BJ (cell line): ENCODE data around the gene SNX32. TPM values are rescaled to one million over a fixed set of nuclear protein-coding genes. Genes with fewer than 3 reads are reported as not detected.

Experiments
- CTCF ChIA-PET: fragments of 350-600 bp; formaldehyde crosslinking; extraction: SDS; loops from one replicate; lab custom pipeline; 2021; ENCODE audit warnings: antibody characterized with exemption, inconsistent platforms; lab: Yijun Ruan, JAX
- POLR2A ChIA-PET: fragments of 300-600 bp; sonication (Branson Sonifier 250); formaldehyde crosslinking; extraction: SDS; loops from one replicate; lab custom pipeline; 2021; ENCODE audit warnings: antibody characterized with exemption; lab: Charles Lee
- DNase-seq: peaks from one replicate; pipeline ENCODE4 v3.0.0-alpha.2; 2011; ENCODE audit warnings: low read depth
- H3K27me3 ChIP-seq: 2 replicates; pipeline ENCODE4 v1.6.0; 2011; ENCODE audit warnings: low read length; ENCODE audit not compliant: control insufficient read depth, insufficient read depth
- H3K36me3 ChIP-seq: 2 replicates; pipeline ENCODE4 v1.5.1; 2011; ENCODE audit warnings: low read length; ENCODE audit not compliant: control insufficient read depth, insufficient read depth
- H3K4me3 ChIP-seq: 2 replicates; pipeline ENCODE4 v1.5.1; 2011; ENCODE audit warnings: low read depth, mild to moderate bottlenecking, control low read depth, low read length
- CTCF ChIP-seq: IDR thresholded peaks from 2 replicates; pipeline ENCODE4 v1.5.1; 2011; ENCODE audit warnings: low read depth, mild to moderate bottlenecking, control low read depth, inconsistent platforms, low read length, moderate library complexity; ENCODE audit not compliant: insufficient read depth
- polyA plus RNA-seq: library from polyadenylated mRNA; depleted of rRNA; stranded (reverse); fragments of >200 nt; gene quantifications from 2 replicates; pipeline ENCODE4 v1.2.3, GENCODE V29; 2011

The SNX32 gene
- polyA plus RNA-seq, 1 experiment, result 0.13 TPM

GRCh38 chr11:65864706-65865471, 31.1 kb downstream of the SNX32 start:
- H3K4me3 ChIP-seq, result no peak overlapping the region
- no peaks in the 10 kb centered on the region for H3K27me3 ChIP-seq
- CTCF ChIA-PET, result no interaction called here
- TF ChIP-seq CTCF, result no peak
- POLR2A ChIA-PET, result no interaction called here
- peaks cover 52% of the 10 kb centered on the region for H3K36me3 ChIP-seq
- DNase-seq, result no peak

GRCh38 chr11:65865550-65866172, 31.9 kb downstream of the SNX32 start:
- Histone ChIP-seq H3K36me3 (peaks cover 55% of the 10 kb centered on the region), H3K4me3 (no peak overlapping the region), H3K27me3 (no peaks in the 10 kb centered on the region)
- no peak for DNase-seq
- CTCF ChIA-PET, result interaction anchor here (0.9 to 1.6 kb wide), 3 partner anchors 19 to 146 kb away, joined by 3 to 8 read pairs (median 4); partner anchors contain the start of gene FIBP
- POLR2A ChIA-PET, result interaction anchor here (0.6 kb wide), 1 partner anchor 9 kb away, joined by 4 read pairs; no protein-coding TSS in a partner anchor
- TF ChIP-seq CTCF, result no peak

DNA sequence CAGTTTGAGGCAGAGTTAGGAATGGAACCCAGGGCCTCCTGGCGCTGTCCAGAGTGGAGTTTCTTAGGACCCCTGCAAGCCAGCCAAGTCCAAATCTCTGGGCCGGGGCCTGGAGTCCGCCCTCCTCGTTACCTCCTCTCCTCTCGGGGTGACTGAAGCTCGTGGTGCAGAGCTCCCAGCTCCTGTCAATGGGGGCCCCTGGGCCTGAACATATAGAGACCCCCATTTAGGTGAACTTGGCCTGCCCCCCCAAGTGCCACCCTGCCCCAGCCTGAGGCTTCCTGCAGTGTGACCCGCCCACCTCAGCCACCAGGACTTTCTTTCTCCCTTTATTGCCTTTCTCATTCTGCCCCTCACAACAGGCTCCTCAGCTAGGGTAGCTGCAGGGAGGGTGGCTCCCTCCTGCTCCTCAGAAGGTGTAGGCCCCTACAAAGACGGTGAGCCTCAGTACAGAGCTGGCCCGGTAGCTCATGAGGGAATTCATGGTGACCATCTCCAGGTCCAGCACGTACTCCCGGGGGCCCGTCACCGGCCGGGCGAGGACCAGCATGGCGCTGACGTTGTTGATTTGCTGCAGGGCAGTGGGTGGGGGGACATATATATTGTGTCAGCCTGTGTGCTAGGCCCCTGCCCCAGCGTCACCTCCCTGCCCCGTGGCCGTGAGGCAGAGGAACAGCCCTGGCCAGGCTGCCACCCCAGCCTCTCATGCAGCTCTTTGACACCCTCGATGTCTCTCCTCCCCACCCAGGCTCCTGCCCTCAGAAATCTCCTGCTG, 32.9 kb downstream of the SNX32 start:
- Histone ChIP-seq H3K36me3 (peaks cover 58% of the 10 kb centered on the region), H3K27me3 (no peaks in the 10 kb centered on the region), H3K4me3 (no peak overlapping the region)
- no peak for DNase-seq
- ChIA-PET POLR2A (interaction anchor here (0.6 kb wide), 1 partner anchor 49 kb away, joined by 3 read pairs; no protein-coding TSS in a partner anchor), CTCF (interaction anchor here (0.9 to 1.6 kb wide), 3 partner anchors 18 to 147 kb away, joined by 3 to 8 read pairs (median 4); partner anchors contain the start of gene FIBP)
- no peak for TF ChIP-seq CTCF

- Histone ChIP-seq H3K4me3 (no peak overlapping the region), H3K27me3 (no peaks in the 10 kb centered on the region), H3K36me3 (peaks cover 54% of the 10 kb centered on the region)
- POLR2A ChIA-PET, result no interaction called here
- no peak for DNase-seq
- no peak for TF ChIP-seq CTCF
- CTCF ChIA-PET, result interaction anchor here (1.1 kb wide), 1 partner anchor 22 kb away, joined by 5 read pairs; the partner anchor contains the start of gene FIBP
Observed at GRCh38 chr11:65867284-65868071, 33.7 kb downstream of the SNX32 start.
